GM23338 (cell line): Measurements from ENCODE around the gene PALLD. TPM values are rescaled to one million over a fixed set of nuclear protein-coding genes. Genes with fewer than 3 reads are reported as not detected.

Experiments
- ATAC-seq: fragments of 200-7000 bp; cut with Tn5 transposase; 3 replicates; pipeline ENCODE4 v1.9.1; 2020
- DNase-seq: peaks from one replicate; pipeline ENCODE4 v3.0.0-alpha.2; 2015; ENCODE audit warnings: low spot score
- H2AFZ ChIP-seq: fragments of 200-600 bp; sonication (generic); 2 replicates; pipeline ENCODE4 v1.8.0; 2016; ENCODE audit warnings: antibody characterized with exemption, mild to moderate bottlenecking, moderate library complexity
- H3F3A ChIP-seq: fragments of 200-600 bp; sonication (generic); replicated peaks from 2 replicates; pipeline ENCODE4 v1.8.0; 2017; ENCODE audit warnings: antibody characterized with exemption, mixed run types, low read depth
- H3K27ac ChIP-seq: fragments of 200-600 bp; sonication (generic); 2 replicates; pipeline ENCODE4 v1.6.1; 2016; ENCODE audit warnings: low read depth
- H3K27me3 ChIP-seq: fragments of 200-600 bp; sonication (generic); 2 replicates; pipeline ENCODE4 v1.8.0; 2016; ENCODE audit warnings: mild to moderate bottlenecking, mixed run types, moderate library complexity; ENCODE audit not compliant: insufficient read depth
- H3K36me3 ChIP-seq: fragments of 200-600 bp; sonication (generic); 2 replicates; pipeline ENCODE4 v1.8.0; 2016; ENCODE audit warnings: mild to moderate bottlenecking; ENCODE audit not compliant: insufficient read depth
- H3K4me1 ChIP-seq: fragments of 200-600 bp; sonication (generic); 2 replicates; pipeline ENCODE4 v1.8.0; 2016; ENCODE audit warnings: mild to moderate bottlenecking, moderate library complexity; ENCODE audit not compliant: insufficient read depth
- H3K4me2 ChIP-seq: fragments of 200-600 bp; sonication (generic); 2 replicates; pipeline ENCODE4 v1.7.1; 2017; ENCODE audit warnings: mixed run types
- H3K4me3 ChIP-seq: fragments of 200-600 bp; sonication (generic); 2 replicates; pipeline ENCODE4 v1.6.1; 2016; ENCODE audit warnings: mixed run types
- H3K79me2 ChIP-seq: fragments of 200-600 bp; sonication (generic); replicated peaks from 2 replicates; pipeline ENCODE4 v1.8.0; 2017; ENCODE audit warnings: mild to moderate bottlenecking; ENCODE audit not compliant: insufficient read depth
- H3K9me2 ChIP-seq: fragments of 200-600 bp; sonication (generic); 2 replicates; pipeline ENCODE4 v1.8.0; 2017; ENCODE audit not compliant: insufficient read depth
- H4K20me1 ChIP-seq: fragments of 200-600 bp; sonication (generic); replicated peaks from 2 replicates; pipeline ENCODE4 v1.8.0; 2017; ENCODE audit warnings: mild to moderate bottlenecking; ENCODE audit not compliant: insufficient read depth
- H3K27ac Mint-ChIP-seq: 2 replicates; pipeline ENCODE4 v1.8.0; 2020; ENCODE audit warnings: inconsistent platforms, mild to moderate bottlenecking, moderate library complexity, mixed read lengths
- H3K27me3 Mint-ChIP-seq: 3 replicates; pipeline ENCODE4 v1.8.0; 2022; ENCODE audit warnings: low read depth, mild to moderate bottlenecking, moderate library complexity, mixed read lengths, inconsistent platforms; ENCODE audit not compliant: insufficient read depth, poor library complexity
- H3K36me3 Mint-ChIP-seq: 3 replicates; pipeline ENCODE4 v1.8.0; 2021; ENCODE audit warnings: low read depth, mild to moderate bottlenecking, inconsistent platforms, moderate library complexity, mixed read lengths
- H3K4me1 Mint-ChIP-seq: 3 replicates; pipeline ENCODE4 v1.8.0; 2020; ENCODE audit warnings: mild to moderate bottlenecking, inconsistent platforms, mixed read lengths
- H3K4me3 Mint-ChIP-seq: 3 replicates; pipeline ENCODE4 v1.8.0; 2021; ENCODE audit warnings: moderate library complexity, mild to moderate bottlenecking, inconsistent platforms, mixed read lengths
- H3K9me3 Mint-ChIP-seq: 3 replicates; pipeline ENCODE4 v1.8.0; 2020; ENCODE audit warnings: moderate library complexity, mild to moderate bottlenecking, inconsistent platforms, mixed read lengths
- CREB1 ChIP-seq: fragments of 250-450 bp; sonication (Bioruptor Pico); IDR thresholded peaks from 2 replicates; pipeline ENCODE4 v1.5.0; 2020; ENCODE audit warnings: low read depth, mild to moderate bottlenecking, moderate library complexity
- CTCF ChIP-seq, 2 experiments: fragments of 200-600 bp in 1 of 2; sonication (generic) in 1 of 2; conservative IDR thresholded peaks; 2 replicates each; pipeline versions ENCODE4 v1.5.1 to v1.6.1; 2016 to 2017; ENCODE audit warnings: antibody characterized with exemption in 2 of 2, low read depth in 2 of 2, mild to moderate bottlenecking in 2 of 2, moderate library complexity in 1 of 2
- ETS1 ChIP-seq: IDR thresholded peaks from 2 replicates; pipeline ENCODE4 v1.6.1; 2016; ENCODE audit warnings: antibody characterized with exemption
- EZH2phosphoT487 ChIP-seq: fragments of 200-600 bp; sonication (generic); IDR thresholded peaks from one replicate; pipeline ENCODE4 v1.8.1; 2018; ENCODE audit warnings: antibody characterized with exemption; ENCODE audit not compliant: unreplicated experiment
- JUNB ChIP-seq: IDR thresholded peaks from one replicate; pipeline ENCODE4 v1.6.1; 2016; ENCODE audit warnings: antibody characterized with exemption; ENCODE audit not compliant: unreplicated experiment
- NANOG ChIP-seq: IDR thresholded peaks from 2 replicates; pipeline ENCODE4 v1.6.1; 2016; ENCODE audit warnings: antibody characterized with exemption, borderline replicate concordance
- POLR2AphosphoS5 ChIP-seq: IDR thresholded peaks from 2 replicates; pipeline ENCODE4 v1.6.1; 2016; ENCODE audit warnings: antibody characterized with exemption, low read depth
- STAT1 ChIP-seq: IDR thresholded peaks from one replicate; pipeline ENCODE4 v1.6.1; 2016; ENCODE audit warnings: antibody characterized with exemption; ENCODE audit not compliant: unreplicated experiment
- ZNF114 ChIP-seq: fragments of 250-450 bp; sonication (Bioruptor Pico); IDR thresholded peaks from 2 replicates; pipeline ENCODE4 v1.5.0; 2020; ENCODE audit warnings: mild to moderate bottlenecking, moderate library complexity
- ZNF331 ChIP-seq: fragments of 250-450 bp; sonication (Bioruptor Pico); IDR thresholded peaks from 2 replicates; pipeline ENCODE4 v1.5.0; 2020; ENCODE audit warnings: low read depth, mild to moderate bottlenecking, moderate library complexity
- ZNF462 ChIP-seq: fragments of 250-450 bp; sonication (Bioruptor Pico); IDR thresholded peaks from 2 replicates; pipeline ENCODE4 v1.5.0; 2020; ENCODE audit warnings: mild to moderate bottlenecking, moderate library complexity
- polyA plus RNA-seq: library from polyadenylated mRNA; unstranded; fragments of >200 nt; fragmentation: Nextera tagmentation; extraction: Ambion mirVana; gene quantifications from 2 replicates; pipeline ENCODE4 v1.2.1, GENCODE V29; 2016
- total RNA-seq: library from RNA; depleted of rRNA; stranded (reverse); fragments of >200 nt; shearing (Covaris generic); gene quantifications from 2 replicates; pipeline ENCODE4 v1.2.3, GENCODE V29; 2014

PALLD gene
- total and polyA plus RNA-seq, 2 experiments from 2014 or later: 13.1 to 30.2 TPM

GRCh38 chr4:168796362-168797106 is 299.7 kb downstream of the PALLD start:
- no peak overlapping the region for H3K4me3 ChIP-seq
- H2AFZ ChIP-seq: no peak overlapping the region
- peaks cover 6% of the 10 kb centered on the region; the same call in 2 of the 3 replicates for H3K4me1 Mint-ChIP-seq
- no peaks in the 10 kb centered on the region for H3K79me2 ChIP-seq
- H3K4me2 ChIP-seq: no peak overlapping the region
- DNase-seq (no peak), ATAC-seq (no peak)
- peaks cover 9% of the 10 kb centered on the region; the same call in 1 of the 2 replicates for H3K4me1 ChIP-seq
- no peaks in the 10 kb centered on the region for H3K27me3 ChIP-seq
- H3K27me3 Mint-ChIP-seq: peaks cover 4% of the 10 kb centered on the region
- no peak overlapping the region for H3K4me3 Mint-ChIP-seq
- no peak overlapping the region for H3K27ac ChIP-seq
- H4K20me1 ChIP-seq: no peaks in the 10 kb centered on the region
- no peaks in the 10 kb centered on the region for H3F3A ChIP-seq
- no peak overlapping the region for H3K27ac Mint-ChIP-seq
- H3K36me3 ChIP-seq: no peaks in the 10 kb centered on the region
- TF ChIP-seq NANOG (no peak), ZNF331 (CRISPR knock-in tag) (no peak), ZNF114 (CRISPR knock-in tag) (no peak)
- no peaks in the 10 kb centered on the region for H3K36me3 Mint-ChIP-seq
- no peaks in the 10 kb centered on the region for H3K9me2 ChIP-seq
- no peaks in the 10 kb centered on the region for H3K9me3 Mint-ChIP-seq

- H3K27me3 Mint-ChIP-seq: peaks cover 5% of the 10 kb centered on the region
- TF ChIP-seq ETS1 (no peak), POLR2AphosphoS5 (no peak), CTCF (conservative IDR thresholded peaks at IDR 0.05; ENCODE audit: low read depth in 2 of 2) (no peak), ZNF331 (CRISPR knock-in tag) (no peak), JUNB (no peak), STAT1 (no peak), ZNF114 (CRISPR knock-in tag) (no peak), CREB1 (CRISPR knock-in tag) (no peak), NANOG (no peak), EZH2phosphoT487 (no peak), ZNF462 (CRISPR knock-in tag) (no peak)
These were observed 300.3 kb downstream of the PALLD start for GRCh38 chr4:168797194-168797593.

More at GRCh38 chr4:168797194-168797593, 300.3 kb downstream of the PALLD start:
- Mint-ChIP-seq H3K4me3 (no peak overlapping the region), H3K4me1 (peaks cover 5% of the 10 kb centered on the region; the same call in 2 of the 3 replicates), H3K9me3 (no peaks in the 10 kb centered on the region), H3K27ac (no peak overlapping the region), H3K36me3 (no peaks in the 10 kb centered on the region)
- H3K79me2 ChIP-seq: no peaks in the 10 kb centered on the region
- no peaks in the 10 kb centered on the region for H3K9me2 ChIP-seq
- H2AFZ ChIP-seq: no peak overlapping the region
- no peak for ATAC-seq
- H3K27ac ChIP-seq: no peak overlapping the region
- no peak overlapping the region for H3K4me3 ChIP-seq
- no peaks in the 10 kb centered on the region for H3K36me3 ChIP-seq
- H3K27me3 ChIP-seq: no peaks in the 10 kb centered on the region
- no peak overlapping the region for H3K4me2 ChIP-seq
- H3K4me1 ChIP-seq: peaks cover 4% of the 10 kb centered on the region; the same call in 1 of the 2 replicates
- no peaks in the 10 kb centered on the region for H3F3A ChIP-seq
- no peaks in the 10 kb centered on the region for H4K20me1 ChIP-seq
- DNase-seq: no peak
